Thyroid gland (tissue), 4 donors: ENCODE data around the gene SHMT2. TPM values are rescaled to one million over a fixed set of nuclear protein-coding genes. Genes with fewer than 3 reads are reported as not detected.

Experiments
- DNase-seq, 2 donors: peaks; one replicate each; pipeline ENCODE4 v3.0.0-alpha.2; 2019
- H3K27ac ChIP-seq, 3 donors: fragments of 200-600 bp; sonication (generic); 1 replicate in 2 of 3; 2 replicates in 1 of 3; pipeline ENCODE4 v1.5.1; 2016 to 2019; ENCODE audit warnings: mild to moderate bottlenecking in 1 of 3, moderate library complexity in 1 of 3
- H3K27me3 ChIP-seq: fragments of 200-600 bp; sonication (generic); one replicate; pipeline ENCODE4 v1.5.1; 2019
- H3K36me3 ChIP-seq, 2 donors: fragments of 200-600 bp; sonication (generic); one replicate each; pipeline ENCODE4 v1.5.1; 2016 to 2019
- H3K4me1 ChIP-seq, 2 donors: fragments of 200-600 bp; sonication (generic); one replicate each; pipeline ENCODE4 v1.5.1; 2017 to 2019
- H3K4me3 ChIP-seq, 3 donors: fragments of 200-600 bp; sonication (generic); replicated peaks in 1 of 3; 1 replicate in 2 of 3; 2 replicates in 1 of 3; pipeline ENCODE4 v1.5.1; 2016; ENCODE audit warnings: mild to moderate bottlenecking in 1 of 3
- H3K9me3 ChIP-seq: fragments of 200-600 bp; sonication (generic); one replicate; pipeline ENCODE4 v1.5.1; 2017
- POLR2A ChIP-seq, 2 donors: fragments of 450-650 bp; IDR thresholded peaks; one replicate each; pipeline ENCODE4 v1.6.1; 2017; ENCODE audit warnings: antibody characterized with exemption in 2 of 2, mild to moderate bottlenecking in 2 of 2, moderate library complexity in 1 of 2
- WGBS, 2 donors: methylation state at CpG; one replicate each; pipeline ENCODE4 v1.1.5; 2017; 5-methylcytosine and 5-hydroxymethylcytosine counted together
- intact Hi-C: fragments of 100-400 bp; cut with DNase I; formaldehyde crosslinking; loops from one replicate; pipeline ENCODE4 v1.15.1; 2023
- total RNA-seq, 4 donors: library from RNA; depleted of rRNA; stranded (reverse); fragments of >200 nt; gene quantifications; one replicate each; pipeline ENCODE4 v1.2.3, GENCODE V29; 2016
- TF ChIP-seq, protein P1 (sequence below), 6 experiments: fragments of 200-600 bp in 3 of 6; fragments of 450-650 bp in 3 of 6; sonication (generic) in 3 of 6; IDR thresholded peaks; one replicate each; pipeline ENCODE4 v1.5.1; 2016 to 2019; ENCODE audit warnings: antibody characterized with exemption in 6 of 6, mild to moderate bottlenecking in 2 of 6, inconsistent platforms in 1 of 6, moderate library complexity in 1 of 6

SHMT2 gene
- total RNA-seq, 4 donors from 2014 or later, result 34.0 to 58.4 (median 49.8) TPM

DNA sequence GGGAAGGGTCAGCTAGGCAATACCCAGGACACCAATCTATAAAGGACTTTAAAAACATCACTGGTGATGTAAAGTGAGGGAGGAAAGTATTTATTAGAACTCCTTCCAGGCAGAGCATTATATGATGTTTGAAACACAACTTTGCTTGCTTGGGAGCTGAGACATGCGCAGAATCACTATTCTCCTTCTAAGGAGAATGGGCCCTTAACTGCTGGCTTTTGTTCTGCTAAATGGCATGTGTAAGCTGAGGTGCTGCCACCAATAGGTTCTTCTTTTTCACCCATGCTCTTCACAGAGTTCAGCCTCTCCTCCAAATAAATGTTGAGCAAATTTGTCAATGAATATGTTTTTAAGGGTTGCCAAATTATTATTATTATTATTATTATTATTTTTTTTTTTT, 17.5 kb downstream of the SHMT2 start:
- peaks cover 13% of the 10 kb centered on the region for H3K27me3 ChIP-seq
- DNase-seq, result no peak
- no peak for TF ChIP-seq POLR2A (IDR thresholded peaks at IDR 0.05)
- TF ChIP-seq, protein P1, sequence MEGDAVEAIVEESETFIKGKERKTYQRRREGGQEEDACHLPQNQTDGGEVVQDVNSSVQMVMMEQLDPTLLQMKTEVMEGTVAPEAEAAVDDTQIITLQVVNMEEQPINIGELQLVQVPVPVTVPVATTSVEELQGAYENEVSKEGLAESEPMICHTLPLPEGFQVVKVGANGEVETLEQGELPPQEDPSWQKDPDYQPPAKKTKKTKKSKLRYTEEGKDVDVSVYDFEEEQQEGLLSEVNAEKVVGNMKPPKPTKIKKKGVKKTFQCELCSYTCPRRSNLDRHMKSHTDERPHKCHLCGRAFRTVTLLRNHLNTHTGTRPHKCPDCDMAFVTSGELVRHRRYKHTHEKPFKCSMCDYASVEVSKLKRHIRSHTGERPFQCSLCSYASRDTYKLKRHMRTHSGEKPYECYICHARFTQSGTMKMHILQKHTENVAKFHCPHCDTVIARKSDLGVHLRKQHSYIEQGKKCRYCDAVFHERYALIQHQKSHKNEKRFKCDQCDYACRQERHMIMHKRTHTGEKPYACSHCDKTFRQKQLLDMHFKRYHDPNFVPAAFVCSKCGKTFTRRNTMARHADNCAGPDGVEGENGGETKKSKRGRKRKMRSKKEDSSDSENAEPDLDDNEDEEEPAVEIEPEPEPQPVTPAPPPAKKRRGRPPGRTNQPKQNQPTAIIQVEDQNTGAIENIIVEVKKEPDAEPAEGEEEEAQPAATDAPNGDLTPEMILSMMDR (IDR thresholded peaks at IDR 0.05), result no peak
- no peaks in the 10 kb centered on the region for H3K9me3 ChIP-seq
- H3K36me3 ChIP-seq, result no peaks in the 10 kb centered on the region
- H3K4me3 ChIP-seq, result no peak overlapping the region
- H3K4me1 ChIP-seq, result peaks cover 17 to 18% of the 10 kb centered on the region in 2 donors
- intact Hi-C loops, result no loop called here
- 88 to 91% methylated on average over 1 of the region's 1 CpG for WGBS, 2 donors
- H3K27ac ChIP-seq, result no peak overlapping the region

DNA sequence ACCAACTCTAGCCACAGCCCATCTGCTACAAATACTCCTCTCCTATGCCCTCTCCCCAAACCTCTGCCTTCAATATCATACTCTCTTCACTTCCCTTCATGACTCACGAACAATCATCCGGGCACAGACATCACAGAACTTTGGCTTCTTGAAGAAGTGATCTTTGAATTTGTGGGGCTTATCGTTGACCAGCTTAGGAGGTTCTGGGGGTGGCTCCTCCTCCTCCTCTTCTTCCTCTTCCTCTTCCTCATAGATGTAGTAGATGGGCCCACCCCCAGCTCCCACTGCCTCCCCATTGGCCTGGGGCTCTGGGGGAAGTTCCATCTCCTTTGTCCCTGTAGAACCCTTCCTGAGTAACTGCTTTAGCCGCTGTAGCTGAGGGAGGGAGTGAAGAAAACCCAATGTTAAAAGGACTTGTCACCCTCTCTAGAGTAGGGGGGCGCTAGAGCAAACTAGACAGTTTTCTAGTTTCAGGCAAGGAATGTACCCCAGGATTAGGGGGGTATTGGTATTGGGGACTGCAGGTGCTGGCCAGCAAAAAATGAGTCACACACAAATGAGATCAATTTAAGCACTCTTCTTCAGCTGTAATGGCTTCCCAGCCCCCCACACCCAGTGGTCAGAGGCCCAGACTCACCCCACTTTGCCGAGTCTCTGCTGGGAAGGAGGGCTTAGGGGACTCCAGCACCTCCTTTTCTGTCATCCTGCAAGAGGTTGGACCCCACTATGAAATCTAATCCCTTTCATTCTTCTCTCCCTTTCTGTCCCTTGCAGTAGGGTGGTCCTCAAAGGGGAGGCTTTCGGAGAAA, 19.6 kb downstream of the SHMT2 start:
- Histone ChIP-seq H3K4me1 (peaks cover 0 to under 1% of the 10 kb centered on the region in 2 donors), H3K27me3 (peaks cover under 1% of the 10 kb centered on the region), H3K36me3 (no peaks in the 10 kb centered on the region), H3K4me3 (no peak overlapping the region), H3K27ac (no peak overlapping the region), H3K9me3 (no peaks in the 10 kb centered on the region)
- TF ChIP-seq, protein P1 (IDR thresholded peaks at IDR 0.05), result no peak
- TF ChIP-seq POLR2A (IDR thresholded peaks at IDR 0.05), result no peak
- no peak for DNase-seq
- 83 to 85% methylated on average over 7 of the region's 7 CpGs for WGBS, 2 donors
- intact Hi-C loops, result no loop called here

DNA sequence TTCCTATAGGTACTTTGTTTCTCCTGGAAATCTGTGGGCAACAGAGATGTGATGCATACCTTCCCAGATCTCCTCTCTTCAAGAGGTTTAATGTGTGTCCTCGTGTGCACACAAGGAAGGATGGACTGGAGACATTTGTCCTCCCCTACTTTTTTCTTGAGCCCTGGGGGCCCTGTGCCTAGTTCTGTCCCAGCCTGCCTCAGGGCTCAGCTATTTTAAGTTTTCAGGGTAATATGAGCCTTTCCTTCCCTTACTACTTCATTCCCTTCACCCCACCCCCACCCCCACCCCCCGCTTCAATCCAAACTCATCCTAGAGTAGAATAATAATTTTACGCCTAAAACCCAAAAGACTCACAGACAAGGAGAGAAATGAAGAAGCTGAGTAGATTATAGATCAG, 21.0 kb downstream of the SHMT2 start:
- Histone ChIP-seq H3K9me3 (no peaks in the 10 kb centered on the region), H3K27me3 (no peaks in the 10 kb centered on the region)
- 73 to 77% methylated on average over 3 of the region's 3 CpGs for WGBS, 2 donors

DNA sequence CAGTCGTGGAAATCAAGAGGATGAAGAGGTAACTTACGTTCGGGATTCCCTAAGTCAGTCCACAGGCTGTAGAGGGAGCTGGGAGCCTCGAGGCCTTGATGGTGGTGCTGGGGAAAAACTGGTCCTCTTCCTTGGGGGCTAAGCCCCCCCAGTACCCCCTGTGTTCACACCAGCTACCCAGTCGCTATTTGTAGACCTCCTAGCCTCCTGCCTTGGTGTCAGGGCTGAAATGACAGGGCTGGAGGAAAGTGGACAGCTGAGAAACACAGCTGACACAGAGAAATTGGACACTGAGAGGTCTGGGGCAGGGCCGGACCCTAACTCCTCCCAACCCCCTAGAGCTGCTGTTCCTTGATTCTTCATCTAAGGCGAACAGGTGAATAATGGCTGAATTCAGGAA, 21.4 kb downstream of the SHMT2 start, which contains the start of gene STAC3:
Gene STAC3, minus strand, starts transcription at position 232 of the 400 bp plus-strand sequence. CDS start 1,551 bp downstream, outside the sequence.
- H3K9me3 ChIP-seq, result no peaks in the 10 kb centered on the region
- no peak within 1 kb of the TSS for H3K4me3 ChIP-seq
- H3K27me3 ChIP-seq, result no peaks in the 10 kb centered on the region
- intact Hi-C loops, result no loop called here
- DNase-seq, result no peak
- no peak for TF ChIP-seq POLR2A (IDR thresholded peaks at IDR 0.05)
- H3K4me1 ChIP-seq, result no peaks in the 10 kb centered on the region
- H3K27ac ChIP-seq, result no peak within 1 kb of the TSS
- peaks cover 6 to 8% of the 10 kb centered on the region in 2 donors for H3K36me3 ChIP-seq
- 52 to 70% methylated on average over 7 of the region's 7 CpGs for WGBS, 2 donors

More for the DNA sequence above, 21.0 kb downstream of the SHMT2 start:
- H3K4me1 ChIP-seq, result no peaks in the 10 kb centered on the region
- no peak for TF ChIP-seq POLR2A (IDR thresholded peaks at IDR 0.05)
- TF ChIP-seq, protein P1 (IDR thresholded peaks at IDR 0.05), result no peak
- H3K4me3 ChIP-seq, result no peak overlapping the region
- DNase-seq, result no peak
- no peak overlapping the region for H3K27ac ChIP-seq
- intact Hi-C loops, result no loop called here
- peaks cover 4 to 6% of the 10 kb centered on the region in 2 donors for H3K36me3 ChIP-seq

DNA sequence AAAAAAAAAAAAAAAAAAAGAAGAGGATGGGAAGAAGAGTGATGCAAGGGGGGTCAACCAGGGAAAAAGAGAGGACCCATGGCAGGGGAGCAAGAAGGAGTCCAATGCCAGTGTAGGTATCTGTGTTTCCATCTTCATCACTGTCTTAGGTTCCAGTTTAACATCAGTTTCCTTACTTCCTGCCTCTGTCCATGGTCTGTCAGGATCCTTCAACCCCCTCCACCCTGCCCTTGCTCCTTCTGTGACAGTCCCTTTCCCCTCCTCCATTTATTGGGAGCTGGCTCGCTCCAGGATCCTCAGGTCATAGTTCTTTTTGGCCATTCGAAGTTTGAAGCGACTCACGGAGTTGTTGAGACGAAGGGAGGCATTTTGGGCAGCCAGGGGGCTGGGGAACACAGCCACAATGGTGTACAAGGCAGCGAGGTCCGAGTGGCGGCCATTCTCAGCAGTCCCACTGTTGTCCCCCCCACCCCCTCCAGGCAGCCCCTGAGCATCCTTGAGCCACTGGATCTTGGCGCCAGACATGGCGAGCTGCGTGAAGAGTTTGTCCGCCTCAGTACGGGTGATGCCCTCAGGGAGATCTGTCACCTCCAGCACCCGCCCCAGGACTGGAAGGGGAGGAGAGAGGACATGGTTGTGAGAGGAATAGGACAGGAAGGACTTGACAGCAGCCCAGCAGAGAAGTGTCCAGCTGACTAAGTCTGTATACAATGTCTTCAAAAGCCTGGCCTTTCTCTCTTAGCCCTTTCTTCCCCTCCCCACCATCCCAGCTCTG, 25.2 kb downstream of the SHMT2 start:
- intact Hi-C loops, result no loop called here
- DNase-seq, result no peak
- H3K9me3 ChIP-seq, result no peaks in the 10 kb centered on the region
- 93 to 94% methylated on average over 7 to 14 of the region's 14 CpGs for WGBS, 2 donors
- TF ChIP-seq, protein P1 (IDR thresholded peaks at IDR 0.05), result no peak
- TF ChIP-seq POLR2A (IDR thresholded peaks at IDR 0.05), result no peak
- no peaks in the 10 kb centered on the region for H3K4me1 ChIP-seq
- H3K4me3 ChIP-seq, result no peak overlapping the region
- H3K36me3 ChIP-seq, result peaks cover 36 to 38% of the 10 kb centered on the region in 2 donors
- no peak overlapping the region for H3K27ac ChIP-seq
- no peaks in the 10 kb centered on the region for H3K27me3 ChIP-seq
